HFFc6 (cell line): Measurements from ENCODE around the gene B3GALNT2. TPM values are rescaled to one million over a fixed set of nuclear protein-coding genes. Genes with fewer than 3 reads are reported as not detected.

Source experiments
- DNase-seq: peaks from one replicate; pipeline ENCODE4 v3.0.0-alpha.2; 2018
- H3K27ac Mint-ChIP-seq: 2 replicates; pipeline ENCODE4 v1.8.0; 2020; ENCODE audit warnings: mild to moderate bottlenecking, mixed read lengths
- H3K27me3 Mint-ChIP-seq: 2 replicates; pipeline ENCODE4 v1.8.0; 2021; ENCODE audit warnings: mild to moderate bottlenecking, moderate library complexity, mixed read lengths; ENCODE audit not compliant: insufficient read depth
- H3K36me3 Mint-ChIP-seq: 2 replicates; pipeline ENCODE4 v1.8.0; 2021; ENCODE audit warnings: low read depth, mixed read lengths
- H3K4me1 Mint-ChIP-seq: 2 replicates; pipeline ENCODE4 v1.8.0; 2020; ENCODE audit warnings: low read depth, mixed read lengths
- H3K4me3 Mint-ChIP-seq: 2 replicates; pipeline ENCODE4 v1.8.0; 2020; ENCODE audit warnings: mild to moderate bottlenecking, moderate library complexity, mixed read lengths
- H3K9me3 Mint-ChIP-seq: 2 replicates; pipeline ENCODE4 v1.8.0; 2020; ENCODE audit warnings: mild to moderate bottlenecking, mixed read lengths
- CTCF ChIP-seq: fragments of 200-600 bp; sonication (generic); IDR thresholded peaks from 2 replicates; pipeline ENCODE4 v1.5.0; 2021; ENCODE audit warnings: antibody characterized with exemption, mild to moderate bottlenecking
- total RNA-seq, 6 experiments: library from RNA; stranded (reverse); fragmentation: NEBNext Ultra II Directional; extraction: Animal tissue kit (Norgen Biotek cat#: 25700); gene quantifications; 2 replicates in 1 of 6; 3 replicates in 5 of 6; pipeline ENCODE4 v1.2.3, GENCODE V29; 2021

B3GALNT2 gene
- total RNA-seq, 6 experiments from 2014 or later, result 27.1 to 32.5 (median 29.6) TPM

- DNase-seq, result no peak
- Mint-ChIP-seq H3K4me3 (no peak overlapping the region), H3K4me1 (peaks cover 9% of the 10 kb centered on the region), H3K9me3 (no peaks in the 10 kb centered on the region), H3K27ac (no peak overlapping the region), H3K36me3 (peaks cover 8% of the 10 kb centered on the region), H3K27me3 (no peaks in the 10 kb centered on the region)
- no peak for TF ChIP-seq CTCF
These were observed 8.7 kb downstream of the B3GALNT2 start for GRCh38 chr1:235495551-235495950.

GRCh38 chr1:235495030-235495429 lies 9.2 kb downstream of the B3GALNT2 start:
- no peak for DNase-seq
- Mint-ChIP-seq H3K9me3 (no peaks in the 10 kb centered on the region), H3K27ac (no peak overlapping the region), H3K4me3 (no peak overlapping the region), H3K36me3 (peaks cover 8% of the 10 kb centered on the region), H3K4me1 (peaks cover 7% of the 10 kb centered on the region), H3K27me3 (no peaks in the 10 kb centered on the region)
- TF ChIP-seq CTCF, result no peak

GRCh38 chr1:235494531-235494930 lies 9.7 kb downstream of the B3GALNT2 start:
- H3K27ac Mint-ChIP-seq, result no peak overlapping the region
- H3K4me3 Mint-ChIP-seq, result no peak overlapping the region
- no peaks in the 10 kb centered on the region for H3K9me3 Mint-ChIP-seq
- H3K36me3 Mint-ChIP-seq, result peaks cover 8% of the 10 kb centered on the region
- no peak for TF ChIP-seq CTCF
- no peak for DNase-seq
- H3K4me1 Mint-ChIP-seq, result peaks cover 11% of the 10 kb centered on the region
- no peaks in the 10 kb centered on the region for H3K27me3 Mint-ChIP-seq

GRCh38 chr1:235491644-235492043 lies 12.6 kb downstream of the B3GALNT2 start:
- DNase-seq, result no peak
- H3K9me3 Mint-ChIP-seq, result no peaks in the 10 kb centered on the region
- H3K27me3 Mint-ChIP-seq, result no peaks in the 10 kb centered on the region
- TF ChIP-seq CTCF, result no peak
- H3K4me3 Mint-ChIP-seq, result no peak overlapping the region
- H3K36me3 Mint-ChIP-seq, result peaks cover 8% of the 10 kb centered on the region
- peaks cover 7% of the 10 kb centered on the region for H3K4me1 Mint-ChIP-seq
- H3K27ac Mint-ChIP-seq, result no peak overlapping the region

GRCh38 chr1:235486321-235486720 lies 17.9 kb downstream of the B3GALNT2 start:
- no peak overlapping the region for H3K27ac Mint-ChIP-seq
- no peak for TF ChIP-seq CTCF
- peaks cover 27% of the 10 kb centered on the region for H3K4me1 Mint-ChIP-seq
- no peak overlapping the region for H3K4me3 Mint-ChIP-seq
- H3K36me3 Mint-ChIP-seq, result peaks cover 16% of the 10 kb centered on the region
- DNase-seq, result no peak
- H3K27me3 Mint-ChIP-seq, result no peaks in the 10 kb centered on the region
- H3K9me3 Mint-ChIP-seq, result no peaks in the 10 kb centered on the region

GRCh38 chr1:235485558-235485957 lies 18.7 kb downstream of the B3GALNT2 start:
- no peak overlapping the region; the same call in 1 of the 2 replicates for H3K27ac Mint-ChIP-seq
- TF ChIP-seq CTCF, result no peak
- no peak overlapping the region for H3K4me3 Mint-ChIP-seq
- H3K4me1 Mint-ChIP-seq, result peaks cover 27% of the 10 kb centered on the region
- no peaks in the 10 kb centered on the region for H3K9me3 Mint-ChIP-seq
- peaks cover 16% of the 10 kb centered on the region for H3K36me3 Mint-ChIP-seq
- no peaks in the 10 kb centered on the region for H3K27me3 Mint-ChIP-seq
- DNase-seq, result no peak
